NCI-H774 (cell line): ENCODE data around the gene GRIK2.
"Not testable (repeated sequence)": the region's sequence is repeated elsewhere in the genome, so short reads cannot be mapped to it uniquely, and the experiment has no call there.

Experiments
- DNase-seq: peaks from one replicate; lab custom pipeline; 2025; lab: John Stamatoyannopoulos, UW

Gene GRIK2

DNA sequence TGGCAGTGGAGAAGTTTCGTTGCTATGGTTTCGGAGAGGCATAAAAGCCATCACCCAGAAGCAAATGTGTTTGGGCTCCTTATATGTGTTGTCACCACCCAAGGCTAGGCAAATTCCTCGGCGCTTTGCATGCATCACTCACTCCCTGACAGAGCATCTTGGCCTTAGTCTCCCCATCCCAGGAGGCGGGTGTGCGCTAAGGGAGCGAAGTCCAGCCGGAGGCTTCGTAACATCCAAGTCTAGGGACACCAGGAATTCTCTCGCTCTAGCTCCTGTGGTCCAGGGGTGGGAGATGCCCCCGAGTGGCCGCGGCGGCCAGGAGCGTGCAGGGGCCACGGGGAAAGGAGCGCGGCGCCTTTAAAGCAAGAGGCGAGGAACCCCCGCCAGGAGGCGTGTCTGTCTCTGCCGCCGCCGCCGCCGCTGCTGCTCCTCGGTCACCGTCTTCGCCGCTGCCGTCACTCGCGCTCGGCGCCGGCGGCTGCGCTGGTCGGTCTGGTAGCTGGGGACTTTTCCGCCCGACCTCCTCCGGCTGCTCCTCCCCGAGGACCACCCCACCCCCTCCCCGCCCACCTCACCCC, at the start of gene GRIK2:
Gene GRIK2, plus strand, starts transcription at position 458 of the 578 bp plus-strand sequence.
- DNase-seq = peak; percentile 76

DNA sequence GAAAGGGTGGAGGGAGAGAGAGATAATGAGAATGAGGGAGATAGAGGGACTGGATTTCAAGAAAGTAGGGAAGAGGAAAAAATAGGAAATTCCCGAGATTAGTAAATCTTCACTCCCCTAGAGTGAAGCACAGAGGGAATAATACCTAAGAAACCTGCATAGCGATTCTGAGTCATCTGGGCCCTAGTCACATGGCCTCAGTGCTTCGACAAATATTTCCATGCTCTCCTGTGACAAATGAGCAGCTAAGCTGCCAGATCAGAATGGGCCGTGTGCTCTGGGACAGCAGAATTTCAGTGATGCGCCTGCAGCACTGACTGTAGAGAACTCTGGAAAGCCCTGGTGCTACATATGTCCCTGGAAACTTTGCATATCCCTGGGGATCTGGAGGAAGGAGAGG, 48.6 kb upstream of the GRIK2 start:
- no peak for DNase-seq

DNA sequence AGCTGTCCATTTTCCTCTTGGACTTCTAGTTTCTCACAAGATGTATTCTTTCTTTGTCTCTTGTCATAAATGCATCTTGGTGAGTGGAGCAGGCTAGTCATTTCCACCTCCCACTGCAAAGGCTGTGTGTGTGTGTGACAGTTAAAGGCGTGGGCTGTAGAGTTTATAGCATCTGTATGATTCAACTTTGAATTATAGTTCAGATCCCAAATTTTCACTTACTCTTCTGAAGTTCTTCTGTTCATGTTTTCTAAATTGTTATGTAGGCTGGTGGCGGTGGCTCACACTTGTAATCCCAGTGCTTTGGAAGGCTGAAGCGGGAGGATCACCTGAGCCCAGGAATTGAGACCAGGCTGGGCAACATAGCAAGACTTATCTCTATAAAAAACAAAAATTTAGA, 44.7 kb upstream of the GRIK2 start:
- DNase-seq = no peak

DNA sequence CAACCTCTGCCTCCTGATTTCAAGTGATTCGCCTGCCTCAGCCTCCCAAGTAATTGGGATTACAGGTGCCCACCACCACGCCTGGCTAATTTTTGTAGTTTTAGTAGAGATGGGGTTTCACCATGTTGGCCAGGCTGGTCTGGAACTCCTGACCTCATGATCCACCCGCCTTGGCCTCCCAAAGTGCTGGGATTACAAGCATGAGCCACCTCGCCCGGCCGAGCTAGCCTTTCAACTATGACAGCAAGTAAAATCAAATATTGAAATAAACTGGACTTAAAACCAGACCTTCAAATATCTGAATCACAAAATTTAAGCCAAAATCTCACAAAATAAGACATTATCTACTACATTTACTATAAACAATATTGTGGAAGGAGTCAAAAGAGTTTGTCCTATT, 42.9 kb upstream of the GRIK2 start:
- DNase-seq = not testable (repeated sequence)

DNA sequence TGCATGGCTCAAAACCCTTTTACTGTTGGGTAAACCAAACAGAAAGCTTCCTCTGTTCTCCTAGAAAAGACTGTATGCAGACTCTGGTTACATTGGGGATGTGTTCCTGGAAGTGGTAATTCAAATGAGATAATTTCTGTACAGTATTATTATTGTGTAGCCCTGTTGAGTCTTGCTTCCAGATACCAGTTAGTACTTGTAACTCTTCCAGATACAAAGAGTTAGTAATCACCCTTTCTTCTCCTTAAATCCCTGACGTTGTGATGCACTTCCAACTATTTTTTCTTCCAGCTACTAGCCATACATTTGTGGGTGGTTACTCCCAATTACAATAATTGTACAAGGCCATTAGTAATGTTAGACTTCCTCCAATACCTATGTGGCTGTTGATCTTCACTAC, 42.3 kb upstream of the GRIK2 start:
- no peak for DNase-seq

DNA sequence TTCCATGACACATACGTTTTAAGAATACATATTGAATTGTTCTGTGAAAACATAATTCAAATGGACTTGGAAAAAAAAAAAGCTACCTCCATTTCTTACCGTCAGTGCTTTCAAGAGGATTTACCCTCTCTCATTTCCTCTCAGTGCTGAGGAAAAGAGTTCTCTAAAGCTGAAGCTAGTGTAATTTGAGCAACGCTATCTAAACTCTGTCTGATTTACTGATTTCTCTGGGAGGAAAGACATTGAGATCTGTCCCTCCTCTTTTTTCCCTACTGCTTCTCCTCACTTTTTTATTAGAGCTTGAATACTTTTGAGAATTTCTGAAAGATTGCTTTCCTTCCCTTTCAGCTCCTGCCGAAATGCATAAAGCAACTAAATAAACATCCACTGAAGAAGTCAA, 41.2 kb upstream of the GRIK2 start:
- DNase-seq = peak; percentile 49

DNA sequence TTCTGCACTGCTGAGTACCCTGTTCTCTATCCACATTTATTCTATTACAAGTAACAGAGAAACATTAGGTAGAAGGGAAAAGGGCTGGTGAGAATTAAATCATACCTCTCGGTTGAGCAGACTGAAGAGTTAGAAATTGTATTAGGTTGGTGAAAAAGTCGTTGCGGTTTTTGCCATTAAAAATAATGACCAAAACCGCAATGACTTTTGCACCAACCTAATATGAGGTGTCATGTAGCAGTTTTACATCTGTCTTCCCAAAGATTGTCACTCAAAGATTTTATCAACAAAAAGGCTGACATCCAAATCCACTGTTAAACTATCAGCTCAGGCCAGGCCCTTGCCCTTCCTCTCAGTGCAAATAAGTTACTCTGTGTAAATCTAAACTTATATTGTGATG, 28.3 kb upstream of the GRIK2 start:
- no peak for DNase-seq

DNA sequence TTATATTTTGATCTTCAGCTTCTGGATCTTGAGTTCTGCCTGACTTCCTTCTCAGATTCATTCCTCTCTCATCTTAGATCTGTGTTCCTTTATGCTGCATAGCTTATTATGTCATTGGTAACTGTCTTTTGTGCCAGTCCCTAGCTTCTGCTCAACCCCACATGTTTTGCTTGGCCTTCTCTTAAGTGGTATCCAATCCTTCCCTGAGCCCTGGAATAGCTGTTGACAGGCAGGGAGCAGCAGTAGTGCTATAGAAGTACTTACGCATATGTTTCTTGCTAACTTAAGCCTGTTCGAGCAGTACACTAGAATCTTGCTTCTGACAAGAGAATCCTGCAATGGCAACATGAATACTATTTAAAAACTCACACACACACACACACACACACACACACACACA, 13.6 kb upstream of the GRIK2 start:
- DNase-seq = no peak

DNA sequence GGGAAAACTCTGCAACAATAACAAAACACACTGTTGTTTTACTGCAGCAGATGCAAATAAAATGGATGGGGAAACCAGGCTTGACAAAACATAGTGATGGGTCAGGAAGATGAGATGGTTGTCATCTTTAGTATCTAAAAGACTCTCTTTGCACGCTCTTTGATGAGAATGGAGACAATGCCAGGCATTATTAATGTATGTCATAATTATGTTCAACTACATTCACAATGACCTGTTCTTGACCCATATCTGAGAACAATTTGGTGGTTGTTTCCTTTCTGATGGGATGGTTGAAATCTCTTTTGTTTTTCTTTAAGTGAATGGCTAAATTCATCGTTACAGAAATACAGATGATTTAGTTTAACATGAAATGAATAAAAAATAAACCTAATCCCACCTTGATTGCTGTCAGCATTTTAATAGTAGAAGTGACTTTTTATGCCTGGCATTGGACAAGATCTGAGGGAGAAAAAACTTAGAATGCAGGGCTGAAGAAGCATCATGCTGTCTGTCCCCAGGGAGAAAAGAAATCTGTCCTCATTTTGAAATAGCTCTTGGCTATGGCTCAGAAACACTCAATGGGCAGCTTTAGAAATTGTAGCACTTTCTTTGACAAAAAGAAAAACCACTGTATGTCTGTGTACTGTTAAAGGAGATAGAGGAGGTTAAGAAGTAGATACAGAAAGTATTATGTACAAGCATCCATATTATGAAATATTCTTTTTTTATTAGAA, 12.4 kb upstream of the GRIK2 start:
- DNase-seq = no peak

DNA sequence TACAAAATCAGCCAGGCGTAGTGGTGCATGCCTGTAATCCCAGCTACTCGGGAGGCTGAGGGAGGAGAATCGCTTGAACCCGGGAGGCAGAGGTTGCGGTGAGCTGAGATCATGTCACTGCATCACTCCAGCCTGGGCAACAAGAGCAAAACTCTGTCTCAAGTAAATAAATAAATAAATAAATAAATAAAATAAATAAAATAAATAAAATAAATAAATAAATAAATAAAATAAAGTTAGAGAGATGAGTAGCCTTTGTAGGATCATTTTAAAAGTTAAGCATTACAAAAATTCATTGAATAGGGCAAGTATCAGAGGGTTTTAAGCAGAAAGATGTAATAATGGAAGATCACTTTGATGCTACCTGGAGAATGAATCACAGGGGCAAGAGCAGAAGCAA, 9.8 kb upstream of the GRIK2 start:
- DNase-seq = not testable (repeated sequence)

DNA sequence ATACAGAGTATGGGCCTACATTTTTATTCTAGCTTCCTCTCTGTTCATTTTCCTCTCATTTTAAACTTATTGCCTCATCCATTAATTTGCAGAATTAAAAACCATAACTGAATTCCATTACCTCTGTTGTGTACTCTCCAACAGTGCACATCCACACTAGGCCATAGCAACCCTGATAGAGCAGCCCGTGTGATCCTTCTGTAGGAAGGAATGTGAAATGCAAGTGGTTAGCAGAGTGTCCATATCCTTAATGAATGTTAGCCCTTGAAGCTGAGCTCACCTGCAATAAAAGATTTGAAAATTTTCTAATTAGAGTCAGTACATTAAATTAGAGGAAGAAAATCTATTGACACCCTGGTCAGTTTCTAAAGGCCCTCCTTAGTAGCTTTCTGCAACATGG, 6.5 kb upstream of the GRIK2 start:
- no peak for DNase-seq

DNA sequence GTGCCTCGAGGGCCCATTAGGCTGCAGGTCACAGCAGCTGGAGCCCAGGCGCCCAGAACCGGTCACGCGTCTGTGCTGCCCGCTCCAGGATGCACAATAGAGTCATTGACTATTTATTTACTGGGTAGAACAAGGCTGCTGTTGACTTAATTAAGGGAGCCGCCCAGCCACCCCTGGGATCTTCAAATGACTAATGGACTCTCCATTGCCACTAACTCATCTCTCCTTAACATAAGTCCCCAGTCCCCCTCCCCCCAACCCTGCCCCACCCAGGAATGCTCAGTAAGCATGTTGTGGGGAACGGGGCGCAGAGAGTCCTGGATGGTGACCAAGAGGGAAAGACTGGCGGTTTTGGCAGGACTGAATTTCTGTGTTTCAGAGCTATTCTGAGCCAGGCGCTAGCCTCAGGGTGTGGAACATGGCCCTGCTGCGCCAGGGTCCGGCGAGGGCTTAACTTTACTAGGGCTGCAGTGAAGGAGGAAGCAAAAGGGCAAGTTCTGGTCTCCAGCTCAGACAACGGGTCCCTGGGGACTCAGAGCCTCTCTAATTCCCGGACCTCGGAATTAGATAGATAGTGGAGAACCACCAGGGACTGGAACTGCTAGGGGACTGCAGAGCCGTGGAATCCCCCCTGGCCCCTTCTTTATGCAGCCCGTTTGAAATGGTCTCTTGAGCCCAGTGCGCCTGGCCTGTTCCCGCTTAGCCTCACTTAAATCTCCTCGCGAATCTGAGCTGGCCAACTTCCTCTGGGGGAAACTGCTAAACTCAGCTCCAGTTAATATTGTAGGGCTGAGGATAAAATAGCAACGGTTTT, 1.5 kb upstream of the GRIK2 start:
- DNase-seq = peak; percentile 71

DNA sequence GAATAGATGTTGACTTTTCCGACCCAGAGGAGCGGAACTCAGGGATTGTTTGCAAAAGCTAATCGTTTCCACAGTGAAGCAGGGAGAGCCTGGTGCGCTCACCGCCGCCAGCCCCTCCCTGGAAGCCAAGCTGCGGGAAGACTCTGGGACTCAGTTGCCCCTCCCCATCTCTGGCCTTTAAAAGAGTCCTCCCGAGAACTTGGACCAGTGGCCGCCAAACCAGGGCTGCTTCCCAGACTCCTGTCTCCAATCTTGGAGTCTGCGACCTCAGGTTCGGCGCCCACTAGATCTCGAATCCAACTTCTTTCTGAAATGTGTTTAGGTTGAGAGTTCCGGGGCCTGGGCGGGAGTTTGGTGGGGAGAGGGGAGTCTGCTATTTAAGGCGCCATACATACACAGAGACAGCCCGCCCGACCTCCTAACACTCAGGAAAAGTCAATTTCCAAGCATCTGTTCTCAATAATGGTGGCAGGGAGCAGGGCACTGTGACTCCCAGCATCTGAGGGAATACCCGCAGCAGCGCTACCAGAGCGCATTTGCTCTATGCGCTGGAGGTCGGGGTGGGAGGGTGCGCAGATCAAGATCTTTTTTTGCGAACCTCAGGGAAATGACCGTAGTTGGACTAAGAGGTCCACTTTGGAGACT, 800 bp upstream of the GRIK2 start:
- no peak for DNase-seq

DNA sequence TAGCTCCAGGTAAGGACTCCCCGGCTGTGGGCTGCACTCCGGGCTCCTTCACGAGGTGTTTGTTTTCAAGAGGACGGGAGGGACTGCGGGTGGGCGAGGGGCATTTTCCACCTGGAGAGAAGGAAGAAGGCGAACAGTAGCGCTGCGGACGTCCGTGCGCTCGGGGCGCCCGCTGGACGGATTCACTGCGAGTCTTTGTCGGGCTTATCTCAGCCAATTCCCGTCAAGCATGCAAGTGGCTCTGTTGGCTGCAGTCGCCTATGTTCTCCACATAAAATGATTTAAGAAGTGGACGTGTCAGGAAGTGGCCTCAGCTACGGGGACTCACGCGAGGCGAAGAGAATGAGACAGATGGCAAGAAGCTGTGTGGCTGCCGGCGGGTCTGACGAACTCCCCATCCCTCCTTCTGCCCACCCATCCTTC, 332 bp downstream of the GRIK2 start:
- DNase-seq = peak; percentile 70

DNA sequence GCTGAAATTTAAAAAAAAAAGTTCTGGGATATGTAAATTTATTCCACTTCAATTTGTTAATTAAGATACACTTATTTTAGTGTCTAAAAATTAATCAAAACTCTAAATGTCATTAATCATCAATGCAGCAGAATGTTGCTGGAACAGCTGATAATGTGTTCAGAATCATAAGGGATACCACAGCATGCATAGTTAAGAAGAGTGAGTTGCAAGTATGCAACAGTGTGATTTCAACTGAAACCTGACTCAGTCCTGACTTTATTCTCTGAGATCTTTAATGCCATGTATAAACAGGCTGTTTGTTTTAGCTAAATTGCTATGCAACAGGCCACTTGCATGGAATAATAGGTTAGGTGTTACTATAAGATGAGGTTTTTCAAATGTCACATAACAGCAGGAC, 1.4 kb downstream of the GRIK2 start:
- DNase-seq = peak; percentile 29

DNA sequence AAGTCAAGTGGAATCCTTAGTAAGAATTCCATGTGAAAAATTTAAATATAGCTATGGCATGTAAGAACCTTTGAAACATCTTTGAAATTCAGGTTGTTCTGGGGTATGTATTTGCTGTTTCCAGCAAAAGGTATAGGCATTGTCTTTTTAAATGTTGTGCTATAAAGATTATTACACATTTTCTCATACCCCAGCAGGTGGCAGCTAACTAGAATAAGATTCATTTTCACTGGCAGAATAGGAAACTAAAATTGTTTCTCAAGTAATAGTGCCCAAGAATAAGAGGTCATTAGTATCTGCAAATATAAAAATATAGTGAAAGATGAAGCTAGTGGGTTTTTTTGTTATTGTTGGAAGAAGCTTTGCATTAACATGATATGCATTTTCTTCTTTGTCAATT, 1.8 kb downstream of the GRIK2 start:
- no peak for DNase-seq

DNA sequence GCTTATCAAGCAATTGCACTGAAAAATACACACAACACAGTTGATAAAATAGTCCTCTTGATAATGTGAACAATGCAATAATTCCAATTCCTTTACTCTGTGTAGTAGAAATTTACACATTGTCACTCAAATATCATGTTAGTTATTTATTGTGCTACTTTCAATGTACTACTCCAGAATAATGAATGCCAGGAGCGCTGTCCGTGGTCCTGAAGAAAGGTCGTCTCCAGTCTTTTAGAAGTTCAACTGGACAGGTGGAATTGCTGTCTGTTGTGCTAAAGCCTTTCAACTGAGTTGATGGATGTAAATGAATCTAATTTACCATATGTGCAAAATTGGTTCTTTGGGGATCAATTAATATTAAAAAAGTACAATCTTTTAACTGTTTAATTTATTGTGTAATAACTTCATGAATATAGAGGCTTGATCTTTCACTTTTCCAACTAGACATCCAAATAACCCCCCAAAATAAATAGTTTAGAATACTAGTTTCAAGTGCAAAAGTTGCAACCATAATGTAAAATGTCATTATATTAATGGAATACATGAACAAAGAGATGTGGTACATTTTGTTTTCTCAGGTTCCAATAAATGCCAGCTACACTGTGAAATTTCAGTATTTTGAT, 3.2 kb downstream of the GRIK2 start:
- no peak for DNase-seq

DNA sequence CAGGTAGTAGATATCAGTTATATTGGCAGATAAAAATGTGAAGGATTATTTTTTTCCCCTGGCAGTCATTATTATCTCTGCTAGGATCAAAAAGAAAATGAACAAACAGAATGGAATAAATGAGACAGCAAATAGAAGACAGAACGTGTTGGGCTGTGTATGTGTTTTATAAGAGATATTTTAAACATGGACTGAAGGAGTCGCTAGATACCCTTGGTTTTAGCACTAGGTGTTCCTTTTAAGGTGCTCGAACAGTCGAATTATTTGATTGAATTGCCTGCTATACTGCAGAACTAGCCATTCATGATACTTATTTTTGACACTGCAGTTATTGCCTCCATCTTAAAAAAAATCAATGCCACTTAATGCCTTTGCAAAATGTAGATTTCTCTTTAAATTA, 3.7 kb downstream of the GRIK2 start:
- peak; percentile 10 for DNase-seq

DNA sequence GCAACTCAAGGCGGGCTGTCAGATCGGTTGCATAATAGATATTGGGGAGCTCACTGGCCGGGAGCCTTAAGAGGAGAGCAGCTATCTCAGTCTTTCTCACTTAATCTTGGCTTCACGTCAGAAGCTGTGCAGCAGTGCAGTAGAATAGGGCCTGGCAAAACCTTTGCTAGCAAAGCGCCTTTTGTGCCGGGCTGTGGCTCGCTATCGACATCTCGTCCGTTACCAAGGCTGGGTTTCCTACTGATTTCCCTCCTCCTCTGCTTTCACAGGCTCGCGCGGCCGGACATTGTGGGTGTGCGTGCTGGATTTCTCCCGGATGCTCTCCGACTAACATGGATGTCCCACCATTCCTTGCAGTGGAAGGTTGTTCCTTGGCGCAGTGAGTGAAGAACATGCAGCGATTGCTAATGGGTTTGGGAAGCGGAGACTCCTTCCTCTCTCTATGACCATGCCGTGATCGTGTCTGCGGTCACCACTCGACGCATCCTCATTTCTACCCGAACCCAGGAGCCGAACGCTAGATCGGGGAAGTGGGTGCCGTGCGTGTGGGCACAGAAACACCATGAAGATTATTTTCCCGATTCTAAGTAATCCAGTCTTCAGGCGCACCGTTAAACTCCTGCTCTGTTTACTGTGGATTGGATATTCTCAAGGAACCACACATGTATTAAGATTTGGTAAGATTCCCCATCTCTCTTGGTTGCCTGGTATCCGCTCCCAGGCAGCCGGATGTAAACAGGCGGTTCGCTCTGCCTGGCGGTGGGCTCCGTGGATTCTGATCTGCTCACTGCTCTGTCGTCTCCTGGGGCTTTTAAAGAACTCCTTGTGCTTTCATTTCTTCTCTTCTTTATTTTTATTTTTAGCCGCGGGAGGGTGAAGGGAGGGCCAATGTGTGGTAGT, 5.5 kb downstream of the GRIK2 start:
- DNase-seq = no peak

DNA sequence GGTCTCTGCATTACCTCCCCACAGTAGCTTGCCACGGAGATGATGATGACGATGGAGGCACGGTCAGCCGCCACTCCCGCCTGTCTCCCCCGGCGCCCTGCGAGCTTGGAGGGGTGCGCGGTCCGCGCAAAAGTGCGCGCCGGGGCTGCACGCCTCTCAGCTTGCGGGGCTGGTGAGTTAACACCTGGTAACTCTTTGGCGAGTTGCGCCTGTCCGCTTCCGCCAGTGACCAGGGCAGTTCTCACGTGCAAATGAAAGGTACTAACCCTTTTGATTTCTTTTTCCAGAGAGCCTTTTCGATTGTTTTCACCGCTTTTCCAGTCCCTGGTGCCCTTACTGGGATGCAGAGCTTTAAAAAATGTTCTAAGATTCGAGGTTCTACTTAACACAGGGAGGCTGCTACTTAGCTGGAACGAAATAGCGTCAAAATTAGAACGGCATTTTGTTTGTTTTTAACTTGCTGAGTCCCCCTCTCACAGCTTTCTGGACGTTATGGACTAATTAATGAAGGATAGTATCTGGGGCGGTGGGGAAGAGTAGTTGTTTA, 6.2 kb downstream of the GRIK2 start:
- no peak for DNase-seq
